GM12874 (cell line): ENCODE data around the gene PLXNA4.

ENCODE experiments used
- CTCF ChIP-seq: IDR thresholded peaks from 2 replicates; pipeline ENCODE4 v1.5.1; 2011; ENCODE audit warnings: low read depth, mild to moderate bottlenecking, control low read depth, low read length, moderate library complexity; ENCODE audit not compliant: insufficient read depth

Gene PLXNA4

GRCh38 chr7:132109769-132110168 lies 466.5 kb downstream of the PLXNA4 start:
- TF ChIP-seq CTCF, result no peak

GRCh38 chr7:132108563-132108962 lies 467.7 kb downstream of the PLXNA4 start:
- TF ChIP-seq CTCF, result no peak

GRCh38 chr7:132106491-132106890 lies 469.8 kb downstream of the PLXNA4 start:
- no peak for TF ChIP-seq CTCF

DNA sequence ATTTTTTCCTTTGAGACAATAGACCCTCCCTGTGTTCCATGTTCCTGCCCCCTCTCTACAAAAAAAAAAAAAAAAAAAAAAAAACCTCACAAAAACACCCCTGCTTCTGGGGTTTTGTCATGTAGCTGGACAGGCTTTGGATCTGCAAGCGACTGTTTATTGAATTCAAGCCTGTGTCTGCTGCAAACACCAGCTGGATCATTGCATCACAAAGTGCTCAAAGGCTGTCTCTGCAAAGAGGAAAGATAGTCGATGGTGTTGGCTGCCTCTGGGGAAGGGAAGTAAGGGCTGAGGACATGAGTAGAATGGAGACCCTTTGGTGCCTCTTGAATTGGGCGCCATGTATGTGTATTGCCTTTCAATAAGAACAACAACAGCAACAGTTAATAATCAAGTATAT lies 471.2 kb downstream of the PLXNA4 start:
- TF ChIP-seq CTCF, result no peak

DNA sequence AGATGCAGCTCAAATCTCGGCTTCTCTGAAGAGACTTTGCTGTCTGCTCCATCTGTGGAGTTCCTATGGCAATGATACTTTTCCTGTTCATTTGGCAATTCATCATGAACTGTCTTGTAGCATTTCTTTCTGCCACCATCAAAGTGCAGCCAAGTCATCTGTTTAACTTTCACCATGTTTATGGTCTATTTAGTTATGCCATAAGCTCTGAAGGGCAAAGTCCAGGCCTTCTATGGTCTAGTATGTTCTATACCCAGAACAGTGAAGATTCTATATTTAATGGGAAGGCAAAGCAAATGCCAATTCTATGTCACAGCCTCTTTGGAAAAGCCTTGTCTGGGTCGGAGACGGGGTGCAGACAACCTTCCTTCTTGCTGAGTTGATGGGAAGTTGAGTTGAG lies 472.6 kb downstream of the PLXNA4 start:
- no peak for TF ChIP-seq CTCF

GRCh38 chr7:132102942-132103341 lies 473.3 kb downstream of the PLXNA4 start:
- no peak for TF ChIP-seq CTCF

GRCh38 chr7:132102391-132102790 lies 473.9 kb downstream of the PLXNA4 start:
- no peak for TF ChIP-seq CTCF

- no peak for TF ChIP-seq CTCF
Measured at GRCh38 chr7:132100981-132101380, 475.3 kb downstream of the PLXNA4 start.
